ENCODE measurements around the gene EVL. TPM values are rescaled to one million over a fixed set of nuclear protein-coding genes. Genes with fewer than 3 reads are reported as not detected.

Gene EVL
- total RNA-seq, 2 experiments from 2014 or later: 340 to 351 TPM

- Mint-ChIP-seq H3K27me3 (no peaks in the 10 kb centered on the region), H3K27ac (peak overlapping the region; percentile 92), H3K36me3 (ENCODE audit: low read depth) (peaks cover 81% of the 10 kb centered on the region), H3K9me3 (no peaks in the 10 kb centered on the region), H3K4me3 (no peak overlapping the region), H3K4me1 (ENCODE audit: low read depth) (peaks cover 89% of the 10 kb centered on the region)
- DNase-seq (peak; percentile 52), ATAC-seq (peak; percentile 64)
- no peak for TF ChIP-seq CTCF (IDR thresholded peaks at IDR 0.05)
- ChIA-PET POLR2A (interaction anchor here (5.8 to 27.2 kb wide), 2 partner anchors 10 to 18 kb away, joined by 22 to 840 read pairs; partner anchors contain the start of gene EVL), CTCF (interaction anchor here (1.1 to 29.8 kb wide), 4 partner anchors 13 to 111 kb away, joined by 3 to 913 read pairs (median 64); partner anchors contain the start of gene EVL)
- intact Hi-C loops (cut with micrococcal nuclease): no loop called here
Observed at GRCh38 chr14:100093319-100093718, 28.1 kb downstream of the EVL start.

- Mint-ChIP-seq H3K27ac (peak overlapping the region; percentile 92), H3K4me1 (ENCODE audit: low read depth) (peaks cover 86% of the 10 kb centered on the region), H3K9me3 (no peaks in the 10 kb centered on the region), H3K4me3 (no peak overlapping the region), H3K36me3 (ENCODE audit: low read depth) (peaks cover 81% of the 10 kb centered on the region), H3K27me3 (no peaks in the 10 kb centered on the region)
- no peak for DNase-seq
- no peak for TF ChIP-seq CTCF (IDR thresholded peaks at IDR 0.05)
- POLR2A ChIA-PET: interaction anchor here (0.7 to 27.2 kb wide), 5 partner anchors 9 to 36 kb away, joined by 3 to 840 read pairs (median 3); partner anchors contain the start of gene EVL
- intact Hi-C loops (cut with micrococcal nuclease): no loop called here
- CTCF ChIA-PET: interaction anchor here (0.9 to 29.8 kb wide), 6 partner anchors 9 to 115 kb away, joined by 3 to 913 read pairs (median 4); partner anchors contain the start of gene EVL
- ATAC-seq: no peak
Observed at GRCh38 chr14:100096656-100097055, 31.4 kb downstream of the EVL start.

GRCh38 chr14:100098171-100098570 is 32.9 kb downstream of the EVL start:
- CTCF ChIA-PET: interaction anchor here (12.7 to 29.8 kb wide), 2 partner anchors 8 to 24 kb away, joined by 124 to 913 read pairs; partner anchors contain the start of gene EVL
- ATAC-seq (no peak), DNase-seq (no peak)
- Mint-ChIP-seq H3K27ac (peak overlapping the region; percentile 92), H3K36me3 (ENCODE audit: low read depth) (peaks cover 80% of the 10 kb centered on the region), H3K9me3 (no peaks in the 10 kb centered on the region), H3K4me3 (no peak overlapping the region), H3K4me1 (ENCODE audit: low read depth) (peaks cover 88% of the 10 kb centered on the region), H3K27me3 (no peaks in the 10 kb centered on the region)
- intact Hi-C loops (cut with micrococcal nuclease): no loop called here
- POLR2A ChIA-PET: interaction anchor here (1.4 to 27.2 kb wide), 2 partner anchors 10 to 23 kb away, joined by 4 to 840 read pairs; partner anchors contain the start of gene EVL
- TF ChIP-seq CTCF (IDR thresholded peaks at IDR 0.05): no peak

- peaks cover 82% of the 10 kb centered on the region for H3K36me3 Mint-ChIP-seq (ENCODE audit: low read depth)
- H3K4me3 Mint-ChIP-seq: no peak overlapping the region
- ChIA-PET CTCF (interaction anchor here (0.7 to 29.8 kb wide), 6 partner anchors 6 to 129 kb away, joined by 3 to 913 read pairs (median 4); partner anchors contain the start of gene EVL), POLR2A (interaction anchor here (27.2 kb wide), 1 partner anchor 25 kb away, joined by 840 read pairs; the partner anchor contains the start of gene EVL)
- intact Hi-C loops (cut with micrococcal nuclease): no loop called here
- H3K4me1 Mint-ChIP-seq (ENCODE audit: low read depth): peaks cover 90% of the 10 kb centered on the region
- no peak for TF ChIP-seq CTCF (IDR thresholded peaks at IDR 0.05)
- H3K27ac Mint-ChIP-seq: peak overlapping the region; percentile 87
- no peaks in the 10 kb centered on the region for H3K27me3 Mint-ChIP-seq
- no peaks in the 10 kb centered on the region for H3K9me3 Mint-ChIP-seq
- ATAC-seq (no peak), DNase-seq (no peak)
Observed at GRCh38 chr14:100100032-100100703, 34.9 kb downstream of the EVL start.

Data from activated CD8-positive, alpha-beta T cell treated with anti-CD3 and anti-CD28 coated beads for 36 hours (primary cell).